MM.1S (cell line): Measurements from ENCODE around the gene SH3PXD2A.

Source experiments
- DNase-seq: peaks from one replicate; pipeline ENCODE4 v3.0.0-alpha.2; 2015
- H2AFZ ChIP-seq: fragments of 300-600 bp; sonication (generic); 2 replicates; pipeline ENCODE4 v1.6.0; 2016; ENCODE audit warnings: antibody characterized with exemption, low read length
- H3F3A ChIP-seq: fragments of 300-600 bp; sonication (generic); 2 replicates; pipeline ENCODE4 v1.6.1; 2016; ENCODE audit warnings: mild to moderate bottlenecking, antibody characterized with exemption, low read length, moderate library complexity, mixed read lengths; ENCODE audit not compliant: insufficient read depth
- H3K27ac ChIP-seq: fragments of 300-600 bp; sonication (generic); 2 replicates; pipeline ENCODE4 v1.5.1; 2016; ENCODE audit warnings: mild to moderate bottlenecking, low read length
- H3K27me3 ChIP-seq: fragments of 300-600 bp; sonication (generic); replicated peaks from 2 replicates; pipeline ENCODE4 v1.6.0; 2016; ENCODE audit warnings: low read length; ENCODE audit not compliant: insufficient read depth
- H3K36me3 ChIP-seq: fragments of 300-600 bp; sonication (generic); replicated peaks from 2 replicates; pipeline ENCODE4 v1.6.1; 2016; ENCODE audit warnings: mild to moderate bottlenecking, low read length, mixed read lengths; ENCODE audit not compliant: insufficient read depth
- H3K4me1 ChIP-seq: fragments of 300-600 bp; sonication (generic); 2 replicates; pipeline ENCODE4 v1.6.1; 2016; ENCODE audit warnings: low read length, mixed read lengths
- H3K4me2 ChIP-seq: fragments of 300-600 bp; sonication (generic); 2 replicates; pipeline ENCODE4 v1.6.0; 2016; ENCODE audit warnings: low read depth, low read length
- H3K4me3 ChIP-seq: fragments of 300-600 bp; sonication (generic); 2 replicates; pipeline ENCODE4 v1.5.1; 2016; ENCODE audit warnings: low read length, mixed read lengths
- H3K79me2 ChIP-seq: fragments of 300-600 bp; sonication (generic); 2 replicates; pipeline ENCODE4 v1.6.1; 2016; ENCODE audit warnings: mixed run types, low read length, mixed read lengths
- H3K9ac ChIP-seq: fragments of 300-600 bp; sonication (generic); 2 replicates; pipeline ENCODE4 v1.6.1; 2016; ENCODE audit warnings: low read length, mixed read lengths
- H3K9me2 ChIP-seq: fragments of 300-600 bp; sonication (generic); replicated peaks from 2 replicates; pipeline ENCODE4 v1.6.1; 2016; ENCODE audit warnings: mild to moderate bottlenecking, low read length, mixed read lengths; ENCODE audit not compliant: insufficient read depth
- H3K9me3 ChIP-seq: fragments of 300-600 bp; sonication (generic); replicated peaks from 2 replicates; pipeline ENCODE4 v1.6.1; 2016; ENCODE audit warnings: mild to moderate bottlenecking, low read length, mixed read lengths; ENCODE audit not compliant: insufficient read depth
- H4K20me1 ChIP-seq: fragments of 300-600 bp; sonication (generic); 2 replicates; pipeline ENCODE4 v1.6.1; 2016; ENCODE audit warnings: mild to moderate bottlenecking, low read length, moderate library complexity, mixed read lengths; ENCODE audit not compliant: insufficient read depth
- EZH2 ChIP-seq: fragments of 300-600 bp; sonication (generic); optimal IDR thresholded peaks from 2 replicates; pipeline ENCODE3; 2017; ENCODE audit warnings: low read depth, mild to moderate bottlenecking, antibody characterized with exemption, low read length, mixed read lengths
- EZH2phosphoT487 ChIP-seq: fragments of 300-600 bp; sonication (generic); IDR thresholded peaks from 2 replicates; pipeline ENCODE4 v1.6.1; 2018; ENCODE audit warnings: antibody characterized with exemption, low read length
- TF ChIP-seq, protein P1 (sequence below): fragments of 300-600 bp; sonication (generic); IDR thresholded peaks from 2 replicates; pipeline ENCODE4 v1.5.1; 2016; ENCODE audit warnings: antibody characterized with exemption, low read length, mixed read lengths

Gene SH3PXD2A

DNA sequence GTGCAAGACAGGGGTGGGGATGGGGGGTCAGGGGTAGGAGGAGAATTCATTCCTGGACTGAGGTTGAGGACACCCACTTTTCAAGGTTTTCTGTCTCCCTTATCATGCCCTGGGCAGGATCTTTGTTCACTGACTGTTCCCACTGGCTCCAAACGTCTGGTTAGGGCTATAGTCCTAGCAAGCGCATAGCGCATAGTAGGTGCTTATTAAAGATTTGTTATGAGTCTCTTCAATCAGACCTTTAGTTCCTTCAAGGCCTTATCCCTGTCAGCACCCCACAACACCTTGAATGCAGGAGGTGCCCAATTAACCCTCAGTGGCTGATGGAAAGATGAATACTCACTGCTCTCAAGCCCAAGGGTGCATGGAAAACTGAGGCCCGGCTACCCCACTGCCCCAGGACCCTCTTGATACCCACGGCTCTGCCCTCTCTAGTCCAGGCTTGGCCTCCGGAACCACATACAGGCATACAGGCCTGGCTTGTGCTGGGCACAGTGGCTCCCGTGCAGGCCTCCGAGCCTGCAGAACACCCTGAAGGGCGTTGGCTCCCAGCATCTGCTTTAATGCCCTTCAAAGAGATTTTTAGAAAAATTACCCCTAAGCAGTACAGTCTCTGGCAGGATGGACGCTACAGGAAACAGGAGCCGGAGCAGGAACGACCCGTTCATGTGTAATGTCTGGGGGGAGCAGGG is 177.7 kb downstream of the SH3PXD2A start:
- peak overlapping the region; percentile 88 for H3K4me2 ChIP-seq
- H3K9ac ChIP-seq = peak overlapping the region; percentile 80
- peaks cover 35% of the 10 kb centered on the region for H3K79me2 ChIP-seq
- DNase-seq = no peak
- H3F3A ChIP-seq = no peaks in the 10 kb centered on the region
- H3K27me3 ChIP-seq = no peaks in the 10 kb centered on the region
- no peaks in the 10 kb centered on the region for H3K9me3 ChIP-seq
- peak overlapping the region; percentile 56; the same call in 1 of the 2 replicates for H3K27ac ChIP-seq
- no peaks in the 10 kb centered on the region for H4K20me1 ChIP-seq
- H3K9me2 ChIP-seq = no peaks in the 10 kb centered on the region
- peak overlapping the region; percentile 76 for H2AFZ ChIP-seq
- H3K36me3 ChIP-seq = no peaks in the 10 kb centered on the region
- peaks cover 20% of the 10 kb centered on the region for H3K4me1 ChIP-seq
- peak overlapping the region; percentile 50 for H3K4me3 ChIP-seq
- no peak for TF ChIP-seq EZH2
- TF ChIP-seq EZH2phosphoT487 = no peak
- TF ChIP-seq, protein P1, sequence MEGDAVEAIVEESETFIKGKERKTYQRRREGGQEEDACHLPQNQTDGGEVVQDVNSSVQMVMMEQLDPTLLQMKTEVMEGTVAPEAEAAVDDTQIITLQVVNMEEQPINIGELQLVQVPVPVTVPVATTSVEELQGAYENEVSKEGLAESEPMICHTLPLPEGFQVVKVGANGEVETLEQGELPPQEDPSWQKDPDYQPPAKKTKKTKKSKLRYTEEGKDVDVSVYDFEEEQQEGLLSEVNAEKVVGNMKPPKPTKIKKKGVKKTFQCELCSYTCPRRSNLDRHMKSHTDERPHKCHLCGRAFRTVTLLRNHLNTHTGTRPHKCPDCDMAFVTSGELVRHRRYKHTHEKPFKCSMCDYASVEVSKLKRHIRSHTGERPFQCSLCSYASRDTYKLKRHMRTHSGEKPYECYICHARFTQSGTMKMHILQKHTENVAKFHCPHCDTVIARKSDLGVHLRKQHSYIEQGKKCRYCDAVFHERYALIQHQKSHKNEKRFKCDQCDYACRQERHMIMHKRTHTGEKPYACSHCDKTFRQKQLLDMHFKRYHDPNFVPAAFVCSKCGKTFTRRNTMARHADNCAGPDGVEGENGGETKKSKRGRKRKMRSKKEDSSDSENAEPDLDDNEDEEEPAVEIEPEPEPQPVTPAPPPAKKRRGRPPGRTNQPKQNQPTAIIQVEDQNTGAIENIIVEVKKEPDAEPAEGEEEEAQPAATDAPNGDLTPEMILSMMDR = no peak

DNA sequence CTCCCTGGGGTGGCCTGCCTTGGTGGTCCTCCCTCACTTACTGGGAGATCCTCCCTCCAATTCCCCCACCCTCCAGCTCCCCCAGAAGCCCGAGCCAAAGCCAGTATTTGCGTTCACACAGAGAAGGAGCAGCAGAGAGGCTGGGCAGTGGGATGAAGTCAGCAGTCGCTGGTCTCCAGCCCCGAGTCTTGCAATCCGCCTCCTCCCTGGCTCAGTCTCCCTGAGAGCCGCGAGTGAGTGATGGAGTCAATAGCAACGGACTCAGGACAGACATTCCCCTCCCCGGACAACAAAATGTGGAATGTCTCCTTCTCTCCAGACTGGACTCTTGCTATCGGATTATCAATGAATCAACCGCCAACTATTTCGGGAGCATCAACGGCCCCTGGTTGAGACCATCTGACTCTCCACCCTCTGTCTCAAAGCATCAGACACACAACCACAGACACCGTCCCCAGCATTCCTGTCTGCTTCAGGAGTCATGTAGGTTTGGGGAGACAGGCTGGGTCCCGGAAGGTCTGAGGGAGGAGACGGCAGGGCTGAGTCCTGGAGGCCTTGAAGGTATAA is 178.4 kb downstream of the SH3PXD2A start:
- Histone ChIP-seq H3F3A (no peaks in the 10 kb centered on the region), H2AFZ (no peak overlapping the region), H4K20me1 (no peaks in the 10 kb centered on the region), H3K27ac (no peak overlapping the region), H3K4me1 (peaks cover 20% of the 10 kb centered on the region), H3K4me2 (no peak overlapping the region), H3K9me2 (no peaks in the 10 kb centered on the region), H3K4me3 (no peak overlapping the region), H3K27me3 (no peaks in the 10 kb centered on the region), H3K9ac (no peak overlapping the region), H3K9me3 (no peaks in the 10 kb centered on the region), H3K79me2 (peaks cover 30% of the 10 kb centered on the region), H3K36me3 (no peaks in the 10 kb centered on the region)
- TF ChIP-seq, protein P1 = no peak
- no peak for TF ChIP-seq EZH2
- TF ChIP-seq EZH2phosphoT487 = no peak
- no peak for DNase-seq

DNA sequence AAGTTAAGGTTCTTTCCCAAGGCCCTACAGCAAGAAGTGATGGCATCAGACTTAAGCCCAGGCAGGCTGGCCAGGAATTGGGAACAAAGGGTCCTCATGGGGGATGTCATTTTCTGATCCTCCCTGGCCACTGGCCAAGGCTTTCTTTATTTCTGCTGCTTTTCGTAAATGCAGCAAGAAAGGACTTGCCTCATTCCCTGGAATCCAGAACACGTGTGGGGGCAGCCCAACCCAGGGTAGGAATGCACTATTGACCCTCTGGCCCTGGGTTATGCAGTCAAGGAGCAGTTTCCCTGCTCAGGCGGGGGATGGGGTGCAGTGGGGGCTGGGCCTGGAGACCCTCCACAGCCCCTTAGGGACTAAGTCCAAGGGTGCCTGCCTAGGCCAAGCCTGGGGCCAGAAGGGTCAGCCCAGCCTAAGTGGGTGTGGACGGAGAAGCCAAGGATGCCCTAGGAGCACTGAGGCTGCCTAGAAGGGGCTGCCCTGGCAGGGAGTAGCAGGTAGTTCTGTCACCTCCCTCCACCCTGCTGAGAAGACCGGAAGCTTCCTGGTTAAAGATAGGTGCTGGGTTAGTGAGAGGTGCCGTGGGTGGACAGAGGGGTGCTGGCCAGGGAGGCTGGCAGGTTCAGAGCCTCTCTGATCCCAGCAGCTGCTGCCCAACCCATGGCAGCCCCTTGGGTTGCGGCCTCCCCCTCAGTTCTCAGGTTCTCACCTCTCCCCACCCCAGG is 179.2 kb downstream of the SH3PXD2A start:
- Histone ChIP-seq H4K20me1 (no peaks in the 10 kb centered on the region), H3K36me3 (no peaks in the 10 kb centered on the region), H3F3A (no peaks in the 10 kb centered on the region), H3K9me3 (no peaks in the 10 kb centered on the region), H3K4me3 (no peak overlapping the region), H3K4me1 (peaks cover 20% of the 10 kb centered on the region), H3K4me2 (no peak overlapping the region), H3K9me2 (no peaks in the 10 kb centered on the region), H3K27me3 (no peaks in the 10 kb centered on the region), H3K79me2 (peaks cover 27% of the 10 kb centered on the region), H3K27ac (no peak overlapping the region), H2AFZ (no peak overlapping the region), H3K9ac (no peak overlapping the region)
- no peak for DNase-seq
- no peak for TF ChIP-seq EZH2
- TF ChIP-seq, protein P1 = no peak
- TF ChIP-seq EZH2phosphoT487 = no peak
